IMR-90 (cell line): ENCODE measurements around the gene SLC22A7. TPM values are rescaled to one million over a fixed set of nuclear protein-coding genes. Genes with fewer than 3 reads are reported as not detected.

Experiments
- ATAC-seq: fragments of 200-7000 bp; cut with Tn5 transposase; 2 replicates; pipeline ENCODE4 v1.9.1; 2020; ENCODE audit warnings: low read depth, mild to moderate bottlenecking, moderate library complexity
- BruUV-seq: library from RNA; stranded (reverse); fragments of 400-500 nt; replicated peaks from 2 replicates; lab custom pipeline; 2021; lab: Mats Ljungman, UMichigan
- CTCF ChIA-PET: fragments of 300-600 bp; formaldehyde crosslinking; extraction: SDS; loops from one replicate; lab custom pipeline; 2021; ENCODE audit warnings: antibody characterized with exemption; lab: Yijun Ruan, JAX
- POLR2A ChIA-PET: fragments of 300-600 bp; sonication (Branson Sonifier 250); formaldehyde crosslinking; loops from one replicate; lab custom pipeline; 2022; ENCODE audit warnings: antibody characterized with exemption; ENCODE audit not compliant: unreplicated experiment; lab: Charles Lee
- DNase-seq: peaks from one replicate; pipeline ENCODE4 v3.0.0; 2013
- H2AFZ ChIP-seq: replicated peaks from 2 replicates; pipeline ENCODE3; 2013; ENCODE audit warnings: low read length, mild to moderate bottlenecking; ENCODE audit not compliant: poor library complexity
- H2AK5ac ChIP-seq: 2 replicates; pipeline ENCODE4 v1.6.1; 2013; ENCODE audit warnings: low read depth, low read length, inconsistent platforms
- H2AK9ac ChIP-seq: replicated peaks from 2 replicates; pipeline ENCODE3; 2013; ENCODE audit warnings: mild to moderate bottlenecking, low read depth, low read length, moderate library complexity; ENCODE audit not compliant: poor library complexity
- H2BK120ac ChIP-seq: 2 replicates; pipeline ENCODE4 v1.6.1; 2013; ENCODE audit warnings: low read depth, low read length, inconsistent platforms
- H2BK15ac ChIP-seq: 3 replicates; pipeline ENCODE4 v1.6.1; 2013; ENCODE audit warnings: low read depth, low read length, inconsistent platforms
- H2BK20ac ChIP-seq: 2 replicates; pipeline ENCODE4 v1.6.1; 2013; ENCODE audit warnings: low read depth, mild to moderate bottlenecking, inconsistent platforms, low read length, moderate library complexity
- H2BK5ac ChIP-seq: 2 replicates; pipeline ENCODE4 v1.6.1; 2013; ENCODE audit warnings: mild to moderate bottlenecking, low read depth, low read length, inconsistent platforms; ENCODE audit not compliant: poor library complexity, severe bottlenecking
- H3K14ac ChIP-seq: replicated peaks from 2 replicates; pipeline ENCODE4 v1.6.1; 2013; ENCODE audit warnings: low read depth, low read length, inconsistent platforms
- H3K18ac ChIP-seq: 2 replicates; pipeline ENCODE4 v1.6.1; 2013; ENCODE audit warnings: low read depth, low read length, control low read depth
- H3K23ac ChIP-seq: 2 replicates; pipeline ENCODE4 v1.6.1; 2013; ENCODE audit warnings: low read depth, low read length, inconsistent platforms
- H3K27ac ChIP-seq: 2 replicates; pipeline ENCODE4 v1.5.1; 2013; ENCODE audit warnings: mild to moderate bottlenecking, control low read depth, low read length; ENCODE audit not compliant: insufficient read depth
- H3K27me3 ChIP-seq: 2 replicates; pipeline ENCODE4 v1.6.1; 2013; ENCODE audit warnings: low read length; ENCODE audit not compliant: control insufficient read depth, insufficient read depth
- H3K36me3 ChIP-seq: 2 replicates; pipeline ENCODE4 v1.6.1; 2013; ENCODE audit warnings: low read length, mixed read lengths; ENCODE audit not compliant: control insufficient read depth, insufficient read depth
- H3K4ac ChIP-seq: 2 replicates; pipeline ENCODE4 v1.6.1; 2013; ENCODE audit warnings: low read depth, low read length, inconsistent platforms
- H3K4me1 ChIP-seq: 2 replicates; pipeline ENCODE4 v1.6.1; 2013; ENCODE audit warnings: low read length, mixed read lengths; ENCODE audit not compliant: control insufficient read depth, insufficient read depth
- H3K4me2 ChIP-seq: 2 replicates; pipeline ENCODE4 v1.6.1; 2013; ENCODE audit warnings: low read depth, mild to moderate bottlenecking, control low read depth, low read length, moderate library complexity
- H3K4me3 ChIP-seq: 2 replicates; pipeline ENCODE4 v1.5.1; 2013; ENCODE audit warnings: low read depth, mild to moderate bottlenecking, control low read depth, low read length, moderate library complexity; ENCODE audit not compliant: insufficient read depth
- H3K56ac ChIP-seq: 2 replicates; pipeline ENCODE4 v1.6.1; 2013; ENCODE audit warnings: low read length, inconsistent platforms; ENCODE audit not compliant: insufficient read depth; ENCODE audit errors: extremely low read depth
- H3K79me1 ChIP-seq, 2 experiments: 2 replicates each; pipeline ENCODE4 v1.6.1; 2013; ENCODE audit warnings: low read length in 2 of 2, inconsistent platforms in 1 of 2, low read depth in 1 of 2
- H3K9ac ChIP-seq: 2 replicates; pipeline ENCODE4 v1.6.1; 2013; ENCODE audit warnings: low read depth, low read length, control low read depth
- H3K9me1 ChIP-seq: 2 replicates; pipeline ENCODE4 v1.6.1; 2013; ENCODE audit warnings: low read length, inconsistent platforms; ENCODE audit not compliant: insufficient read depth
- H3K9me3 ChIP-seq: 2 replicates; pipeline ENCODE4 v1.6.1; 2013; ENCODE audit warnings: low read length; ENCODE audit not compliant: control insufficient read depth, insufficient read depth
- H4K20me1 ChIP-seq: 2 replicates; pipeline ENCODE4 v1.6.1; 2013; ENCODE audit warnings: low read length, inconsistent platforms; ENCODE audit not compliant: insufficient read depth
- H4K5ac ChIP-seq: 2 replicates; pipeline ENCODE4 v1.6.1; 2013; ENCODE audit warnings: mild to moderate bottlenecking, low read depth, low read length, control low read depth
- H4K8ac ChIP-seq, 2 experiments: 2 replicates each; pipeline ENCODE4 v1.6.1; 2013; ENCODE audit warnings: low read depth in 2 of 2, low read length in 2 of 2, control low read depth in 1 of 2, inconsistent platforms in 1 of 2
- H4K91ac ChIP-seq: 2 replicates; pipeline ENCODE4 v1.6.1; 2013; ENCODE audit warnings: low read depth, low read length, inconsistent platforms; ENCODE audit not compliant: insufficient read depth
- CHD1 ChIP-seq: IDR thresholded peaks from 2 replicates; pipeline ENCODE4 v1.6.1; 2012; ENCODE audit warnings: low read depth, low read length, improper control_type of control experiment
- MAZ ChIP-seq: IDR thresholded peaks from 2 replicates; pipeline ENCODE4 v1.6.1; 2012; ENCODE audit warnings: low read depth, mild to moderate bottlenecking, low read length, improper control_type of control experiment, moderate library complexity, borderline replicate concordance
- MXI1 ChIP-seq: IDR thresholded peaks from 2 replicates; pipeline ENCODE4 v1.6.1; 2012; ENCODE audit warnings: low read depth, mild to moderate bottlenecking, low read length, moderate library complexity, borderline replicate concordance
- WGBS, 2 experiments: methylation state at CpG; one replicate each; pipeline versions ENCODE4 v1.1.5 to v1.1.7; 2013; ENCODE audit warnings: missing lambda C conversion rate in 2 of 2; ENCODE audit not compliant: insufficient read length in 1 of 2; ENCODE audit errors: extremely low coverage in 2 of 2; 5-methylcytosine and 5-hydroxymethylcytosine counted together
- dilution Hi-C: fragments of 300-500 bp; cut with HindIII; formaldehyde crosslinking; loops from one replicate; pipeline ENCODE4 v1.14.3; 2018; ENCODE audit warnings: low sequenced_read_pairs; ENCODE audit not compliant: unreplicated experiment
- in situ Hi-C: fragments of 300-500 bp; cut with MboI; formaldehyde crosslinking; loops from 3 replicates; pipeline ENCODE4 v1.14.3; 2019; ENCODE audit warnings: low sequenced_read_pairs, inconsistent platforms, mixed read lengths
- intact Hi-C: fragments of 100-400 bp; cut with micrococcal nuclease; formaldehyde crosslinking; loops from 2 replicates; pipeline ENCODE4 v1.10.0; 2022
- polyA plus RNA-seq, 3 experiments: library from polyadenylated mRNA; depleted of rRNA; stranded (reverse); fragments of >200 nt; gene quantifications; 2 replicates each; pipeline ENCODE4 v1.2.3, GENCODE V29; 2012; ENCODE audit warnings: low replicate concordance in 1 of 3
- total RNA-seq: library from RNA; depleted of rRNA; stranded (reverse); fragments of >200 nt; gene quantifications from 2 replicates; pipeline ENCODE4 v1.2.3, GENCODE V29; 2012
- TF ChIP-seq, protein P1 (sequence below): fragments of 150-350 bp; IDR thresholded peaks from 2 replicates; pipeline ENCODE4 v1.6.1; 2017; ENCODE audit warnings: mild to moderate bottlenecking, antibody characterized with exemption, low read length, low read depth
- TF ChIP-seq, protein P2 (sequence below): fragments of 150-350 bp; IDR thresholded peaks from 2 replicates; pipeline ENCODE4 v1.6.1; 2016; ENCODE audit warnings: low read depth, mild to moderate bottlenecking, low read length, moderate library complexity, borderline replicate concordance

SLC22A7 gene
- total and polyA plus RNA-seq, 2 of the 4 experiments (the other 2 are of a cell fraction), result not detected

DNA sequence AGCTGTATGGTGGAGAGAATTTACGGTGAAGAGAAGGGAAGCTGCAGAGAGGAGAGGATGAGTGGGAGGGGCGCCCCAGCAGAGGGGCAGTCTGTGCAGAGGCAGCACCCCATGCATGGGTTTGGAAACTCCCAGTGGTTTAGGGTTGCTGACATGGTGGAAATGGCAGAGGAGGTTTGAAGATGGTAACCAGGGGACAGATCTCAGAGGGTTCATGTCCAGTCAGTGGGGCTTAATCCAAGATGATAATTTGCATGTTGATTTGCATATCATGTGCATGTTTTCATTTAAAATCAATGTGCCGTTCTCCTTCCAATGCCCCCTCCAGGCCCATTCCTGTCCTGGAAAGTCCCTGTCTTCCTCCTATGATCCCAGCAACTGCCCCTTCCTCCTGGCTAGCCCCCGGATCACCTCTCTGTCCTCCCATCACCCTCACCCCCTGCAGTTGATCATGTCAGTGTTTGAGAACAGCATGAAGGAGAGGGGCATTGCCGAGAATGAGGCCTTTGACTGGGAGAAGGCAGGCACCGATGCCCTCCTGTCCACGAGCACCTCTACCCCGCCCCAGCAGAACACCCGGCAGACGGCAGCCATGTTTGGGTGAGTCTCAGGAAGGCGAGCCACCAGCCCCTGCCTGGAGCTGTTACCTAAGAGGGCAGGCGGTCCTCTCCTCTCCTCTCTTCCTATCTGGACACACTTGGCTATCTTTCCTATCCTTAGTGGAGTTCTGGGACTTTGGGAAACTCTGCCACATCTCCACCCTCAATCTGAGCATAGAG lies 40.5 kb upstream of the SLC22A7 start:
- H3K4ac ChIP-seq, result no peak overlapping the region
- ATAC-seq (no peak), DNase-seq (no peak)
- H3K4me2 ChIP-seq, result no peak overlapping the region
- dilution Hi-C loops (no loop called here), intact Hi-C loops (no loop called here), in situ Hi-C loops (loop anchor here (5.0 kb wide), 1 partner anchor 235 kb away; no protein-coding TSS in a partner anchor)
- H3K9me1 ChIP-seq, result no peaks in the 10 kb centered on the region
- H3K27ac ChIP-seq, result no peak overlapping the region
- no peak overlapping the region for H2BK5ac ChIP-seq
- no peak overlapping the region for H3K4me3 ChIP-seq
- peak overlapping the region; percentile 39 for H2AFZ ChIP-seq
- H3K79me1 ChIP-seq, result no peaks in the 10 kb centered on the region
- H3K4me1 ChIP-seq, result no peaks in the 10 kb centered on the region
- ChIA-PET POLR2A (no interaction called here), CTCF (no interaction called here)
- no peaks in the 10 kb centered on the region for H4K20me1 ChIP-seq
- no peak overlapping the region for H3K56ac ChIP-seq
- no peak overlapping the region for H3K18ac ChIP-seq
- no peaks in the 10 kb centered on the region for H3K36me3 ChIP-seq
- H2AK9ac ChIP-seq, result no peak overlapping the region
- H2AK5ac ChIP-seq, result no peak overlapping the region
- no peaks in the 10 kb centered on the region for H3K9me3 ChIP-seq
- no peak overlapping the region for H2BK15ac ChIP-seq
- no peak overlapping the region for H4K5ac ChIP-seq
- H3K14ac ChIP-seq, result no peak overlapping the region
- TF ChIP-seq, protein P1, sequence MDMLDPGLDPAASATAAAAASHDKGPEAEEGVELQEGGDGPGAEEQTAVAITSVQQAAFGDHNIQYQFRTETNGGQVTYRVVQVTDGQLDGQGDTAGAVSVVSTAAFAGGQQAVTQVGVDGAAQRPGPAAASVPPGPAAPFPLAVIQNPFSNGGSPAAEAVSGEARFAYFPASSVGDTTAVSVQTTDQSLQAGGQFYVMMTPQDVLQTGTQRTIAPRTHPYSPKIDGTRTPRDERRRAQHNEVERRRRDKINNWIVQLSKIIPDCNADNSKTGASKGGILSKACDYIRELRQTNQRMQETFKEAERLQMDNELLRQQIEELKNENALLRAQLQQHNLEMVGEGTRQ, result no peak
- TF ChIP-seq MXI1, result no peak
- no peak for TF ChIP-seq MAZ
- TF ChIP-seq, protein P2, sequence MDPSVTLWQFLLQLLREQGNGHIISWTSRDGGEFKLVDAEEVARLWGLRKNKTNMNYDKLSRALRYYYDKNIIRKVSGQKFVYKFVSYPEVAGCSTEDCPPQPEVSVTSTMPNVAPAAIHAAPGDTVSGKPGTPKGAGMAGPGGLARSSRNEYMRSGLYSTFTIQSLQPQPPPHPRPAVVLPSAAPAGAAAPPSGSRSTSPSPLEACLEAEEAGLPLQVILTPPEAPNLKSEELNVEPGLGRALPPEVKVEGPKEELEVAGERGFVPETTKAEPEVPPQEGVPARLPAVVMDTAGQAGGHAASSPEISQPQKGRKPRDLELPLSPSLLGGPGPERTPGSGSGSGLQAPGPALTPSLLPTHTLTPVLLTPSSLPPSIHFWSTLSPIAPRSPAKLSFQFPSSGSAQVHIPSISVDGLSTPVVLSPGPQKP, result no peak
- TF ChIP-seq CHD1, result no peak
- no peak overlapping the region for H4K8ac ChIP-seq
- H3K27me3 ChIP-seq, result peaks cover 48% of the 10 kb centered on the region
- 60% methylated on average over 1 of the region's 12 CpGs; no CpG with 5 or more reads in 1 of the 2 experiments for WGBS, 2 experiments
- no peak overlapping the region for H3K9ac ChIP-seq
- no peak overlapping the region for H2BK20ac ChIP-seq
- H3K23ac ChIP-seq, result no peak overlapping the region
- no TSS peak for BruUV-seq
- H4K91ac ChIP-seq, result no peak overlapping the region
- no peak overlapping the region for H2BK120ac ChIP-seq
